Loucy (cell line): ENCODE results near the gene MACROD2.

Experiments
- EZH2phosphoT487 ChIP-seq: fragments of 200-600 bp; IDR thresholded peaks from 2 replicates; pipeline ENCODE4 v1.6.1; 2018; ENCODE audit warnings: antibody characterized with exemption, mild to moderate bottlenecking, moderate library complexity, borderline replicate concordance
- TF ChIP-seq, protein P1 (sequence below): fragments of 200-600 bp; sonication (generic); conservative IDR thresholded peaks from 2 replicates; pipeline ENCODE4 v1.5.1; 2014; ENCODE audit warnings: mild to moderate bottlenecking, antibody characterized with exemption, low read length

DNA sequence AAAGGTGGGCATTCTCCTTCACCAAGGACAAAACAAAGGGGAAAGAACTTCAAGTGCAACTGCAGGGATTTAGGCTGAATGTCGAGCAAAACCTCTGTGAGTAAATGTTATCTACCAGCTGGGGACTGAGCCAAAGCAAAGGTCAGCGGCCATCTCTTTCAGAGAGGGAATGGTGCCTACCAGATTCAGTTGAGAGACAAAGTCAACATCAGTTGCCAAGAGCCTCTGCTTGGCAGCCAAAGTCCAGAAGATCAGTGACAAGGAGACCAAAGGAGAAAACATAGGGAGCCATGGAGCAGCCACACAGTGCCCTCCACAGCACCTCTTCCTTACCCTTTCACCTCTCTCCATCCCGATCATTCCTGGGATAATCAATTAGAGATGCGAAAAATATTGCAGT, 2105.5 kb downstream of the MACROD2 start:
- TF ChIP-seq, protein P1, sequence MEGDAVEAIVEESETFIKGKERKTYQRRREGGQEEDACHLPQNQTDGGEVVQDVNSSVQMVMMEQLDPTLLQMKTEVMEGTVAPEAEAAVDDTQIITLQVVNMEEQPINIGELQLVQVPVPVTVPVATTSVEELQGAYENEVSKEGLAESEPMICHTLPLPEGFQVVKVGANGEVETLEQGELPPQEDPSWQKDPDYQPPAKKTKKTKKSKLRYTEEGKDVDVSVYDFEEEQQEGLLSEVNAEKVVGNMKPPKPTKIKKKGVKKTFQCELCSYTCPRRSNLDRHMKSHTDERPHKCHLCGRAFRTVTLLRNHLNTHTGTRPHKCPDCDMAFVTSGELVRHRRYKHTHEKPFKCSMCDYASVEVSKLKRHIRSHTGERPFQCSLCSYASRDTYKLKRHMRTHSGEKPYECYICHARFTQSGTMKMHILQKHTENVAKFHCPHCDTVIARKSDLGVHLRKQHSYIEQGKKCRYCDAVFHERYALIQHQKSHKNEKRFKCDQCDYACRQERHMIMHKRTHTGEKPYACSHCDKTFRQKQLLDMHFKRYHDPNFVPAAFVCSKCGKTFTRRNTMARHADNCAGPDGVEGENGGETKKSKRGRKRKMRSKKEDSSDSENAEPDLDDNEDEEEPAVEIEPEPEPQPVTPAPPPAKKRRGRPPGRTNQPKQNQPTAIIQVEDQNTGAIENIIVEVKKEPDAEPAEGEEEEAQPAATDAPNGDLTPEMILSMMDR: no peak
- TF ChIP-seq EZH2phosphoT487: no peak
